OCI-LY3 (cell line): ENCODE measurements around the gene LRBA.

Experiments used
- EZH2phosphoT487 ChIP-seq: fragments of 200-600 bp; shearing (Covaris generic); IDR thresholded peaks from 2 replicates; pipeline ENCODE4 v1.6.1; 2018; ENCODE audit warnings: antibody characterized with exemption, mixed run types, low read depth
- TF ChIP-seq, protein P1 (sequence below): fragments of 200-600, 300-600 bp; sonication (generic); IDR thresholded peaks from 2 replicates; pipeline ENCODE4 v1.5.1; 2014; ENCODE audit warnings: antibody characterized with exemption, low read length, low read depth

DNA sequence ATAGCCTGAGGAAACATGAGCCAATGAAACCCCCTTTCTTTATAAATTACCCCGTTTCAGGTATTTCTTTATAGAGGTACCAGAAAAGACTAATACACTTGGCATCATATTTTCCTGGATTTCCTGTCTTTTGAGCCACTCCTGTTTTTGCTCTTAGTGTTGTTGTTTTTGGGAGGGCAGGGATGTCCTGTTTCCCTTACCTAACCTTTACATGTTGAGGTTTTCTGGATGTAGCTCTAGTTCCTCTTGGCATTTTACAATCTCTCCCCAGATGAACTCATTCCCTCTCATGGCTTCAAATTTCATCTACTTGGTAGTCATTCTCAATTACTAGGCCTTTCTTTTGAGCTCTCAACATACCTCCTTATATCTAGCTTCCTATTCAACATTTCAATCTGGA, 537.2 kb downstream of the LRBA start:
- TF ChIP-seq, protein P1, sequence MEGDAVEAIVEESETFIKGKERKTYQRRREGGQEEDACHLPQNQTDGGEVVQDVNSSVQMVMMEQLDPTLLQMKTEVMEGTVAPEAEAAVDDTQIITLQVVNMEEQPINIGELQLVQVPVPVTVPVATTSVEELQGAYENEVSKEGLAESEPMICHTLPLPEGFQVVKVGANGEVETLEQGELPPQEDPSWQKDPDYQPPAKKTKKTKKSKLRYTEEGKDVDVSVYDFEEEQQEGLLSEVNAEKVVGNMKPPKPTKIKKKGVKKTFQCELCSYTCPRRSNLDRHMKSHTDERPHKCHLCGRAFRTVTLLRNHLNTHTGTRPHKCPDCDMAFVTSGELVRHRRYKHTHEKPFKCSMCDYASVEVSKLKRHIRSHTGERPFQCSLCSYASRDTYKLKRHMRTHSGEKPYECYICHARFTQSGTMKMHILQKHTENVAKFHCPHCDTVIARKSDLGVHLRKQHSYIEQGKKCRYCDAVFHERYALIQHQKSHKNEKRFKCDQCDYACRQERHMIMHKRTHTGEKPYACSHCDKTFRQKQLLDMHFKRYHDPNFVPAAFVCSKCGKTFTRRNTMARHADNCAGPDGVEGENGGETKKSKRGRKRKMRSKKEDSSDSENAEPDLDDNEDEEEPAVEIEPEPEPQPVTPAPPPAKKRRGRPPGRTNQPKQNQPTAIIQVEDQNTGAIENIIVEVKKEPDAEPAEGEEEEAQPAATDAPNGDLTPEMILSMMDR = no peak
- TF ChIP-seq EZH2phosphoT487 = no peak
